CD4-positive, CD25-positive, alpha-beta regulatory T cell (primary cell): ENCODE measurements around the gene BHLHE40. TPM values are rescaled to one million over a fixed set of nuclear protein-coding genes. Genes with fewer than 3 reads are reported as not detected.

Experiments
- ATAC-seq, 2 donors: fragments of 150-1000 bp; cut with Tn5 transposase; one replicate each; pipeline ENCODE4 v1.10.0; 2021; ENCODE audit warnings: low read depth in 2 of 2, moderate number of reproducible peaks in 2 of 2, moderate library complexity in 1 of 2
- DNase-seq, 3 donors: peaks; one replicate each; pipeline versions ENCODE4 v3.0.0 to v3.0.0-alpha.2; 2012 to 2022; ENCODE audit warnings: mixed read lengths in 1 of 3
- H3K27ac ChIP-seq: one replicate; pipeline ENCODE4 v1.7.0; 2013; ENCODE audit warnings: mild to moderate bottlenecking, low read length; ENCODE audit not compliant: insufficient read depth, poor library complexity, severe bottlenecking
- H3K27me3 ChIP-seq: one replicate; pipeline ENCODE4 v1.7.0; 2013; ENCODE audit warnings: low read length; ENCODE audit not compliant: control insufficient read depth, insufficient read depth
- H3K36me3 ChIP-seq: one replicate; pipeline ENCODE4 v1.7.0; 2013; ENCODE audit warnings: mild to moderate bottlenecking, low read length, moderate library complexity; ENCODE audit not compliant: control insufficient read depth, insufficient read depth
- H3K4me1 ChIP-seq: 2 replicates; pipeline ENCODE4 v1.7.0; 2013; ENCODE audit warnings: mild to moderate bottlenecking, low read length; ENCODE audit not compliant: insufficient read depth, control insufficient read depth, poor library complexity, severe bottlenecking
- H3K4me3 ChIP-seq: one replicate; pipeline ENCODE4 v1.7.0; 2013; ENCODE audit warnings: low read depth, mild to moderate bottlenecking, low read length, moderate library complexity
- H3K9me3 ChIP-seq, 2 experiments: 1 replicate in 1 of 2; 2 replicates in 1 of 2; pipeline ENCODE4 v1.7.0; 2013; ENCODE audit warnings: low read length in 2 of 2, mild to moderate bottlenecking in 1 of 2, moderate library complexity in 1 of 2; ENCODE audit not compliant: control insufficient read depth in 2 of 2
- H3K27ac Mint-ChIP-seq, 3 donors: one replicate each; pipeline ENCODE4 v1.8.0; 2020 to 2022; ENCODE audit warnings: mild to moderate bottlenecking in 3 of 3, mixed read lengths in 3 of 3, moderate library complexity in 2 of 3
- H3K27me3 Mint-ChIP-seq: one replicate; pipeline ENCODE4 v1.8.0; 2022; ENCODE audit warnings: mild to moderate bottlenecking, mixed read lengths
- H3K36me3 Mint-ChIP-seq: one replicate; pipeline ENCODE4 v1.8.0; 2020; ENCODE audit warnings: mixed read lengths
- H3K4me1 Mint-ChIP-seq, 4 donors: one replicate each; pipeline ENCODE4 v1.8.0; 2020 to 2022; ENCODE audit warnings: mixed read lengths in 4 of 4, mild to moderate bottlenecking in 1 of 4
- H3K4me3 Mint-ChIP-seq, 4 donors: one replicate each; pipeline ENCODE4 v1.8.0; 2020 to 2022; ENCODE audit warnings: mild to moderate bottlenecking in 4 of 4, mixed read lengths in 4 of 4, moderate library complexity in 3 of 4
- H3K9me3 Mint-ChIP-seq, 7 donors: one replicate each; pipeline ENCODE4 v1.8.0; 2020 to 2022; ENCODE audit warnings: mixed read lengths in 7 of 7, mild to moderate bottlenecking in 3 of 7, moderate library complexity in 2 of 7
- polyA plus RNA-seq, 4 donors: library from polyadenylated mRNA; unstranded; fragments of 300-500 nt; fragmentation: Illumina TruSeq; gene quantifications; one replicate each; pipeline ENCODE4 v1.2.3, GENCODE V29; 2021
- total RNA-seq: library from RNA; stranded (reverse); gene quantifications from one replicate; pipeline ENCODE4 v1.2.3, GENCODE V29; 2022

Gene BHLHE40
- total and polyA plus RNA-seq, 5 donors from 2014 or later = 0.65 to 44.4 (median 0.75) TPM

- DNase-seq (no peak), ATAC-seq (peak in 1 of 2 donors; percentile 11)
- Histone ChIP-seq H3K9me3 (no peaks in the 10 kb centered on the region), H3K36me3 (no peaks in the 10 kb centered on the region), H3K27me3 (no peaks in the 10 kb centered on the region), H3K4me1 (peaks cover 27% of the 10 kb centered on the region), H3K27ac (peak overlapping the region; percentile 49), H3K4me3 (no peak overlapping the region)
- Mint-ChIP-seq H3K27me3 (no peaks in the 10 kb centered on the region), H3K4me3 (peak overlapping the region; percentile 83 to 89 (median 86)), H3K9me3 (peaks cover 0 to 2% (median 0%) of the 10 kb centered on the region in 7 donors), H3K27ac (peak overlapping the region; percentile 68 to 80 (median 79)), H3K4me1 (peaks cover 8 to 39% (median 25%) of the 10 kb centered on the region in 4 donors), H3K36me3 (peaks cover 4% of the 10 kb centered on the region)
Observed at GRCh38 chr3:4986175-4986781, 7.0 kb downstream of the BHLHE40 start.

- no peaks in the 10 kb centered on the region for H3K27me3 ChIP-seq
- peak overlapping the region; percentile 57 for H3K4me3 ChIP-seq
- no peaks in the 10 kb centered on the region for H3K36me3 ChIP-seq
- H3K27me3 Mint-ChIP-seq = no peaks in the 10 kb centered on the region
- H3K4me3 Mint-ChIP-seq = peak overlapping the region; percentile 83 to 89 (median 86)
- peak overlapping the region; percentile 49 for H3K27ac ChIP-seq
- no peaks in the 10 kb centered on the region for H3K9me3 ChIP-seq
- H3K4me1 Mint-ChIP-seq = peaks cover 7 to 34% (median 18%) of the 10 kb centered on the region in 4 donors
- peaks cover 0 to 2% (median 0%) of the 10 kb centered on the region in 7 donors for H3K9me3 Mint-ChIP-seq
- H3K4me1 ChIP-seq = peaks cover 27% of the 10 kb centered on the region
- peak; percentile 59 to 60 for ATAC-seq
- H3K27ac Mint-ChIP-seq = peak overlapping the region; percentile 68 to 80 (median 79)
- H3K36me3 Mint-ChIP-seq = peaks cover 4% of the 10 kb centered on the region
- DNase-seq = peak; percentile 35 to 84 (median 42)
Observed at GRCh38 chr3:4986782-4987537, 7.7 kb downstream of the BHLHE40 start.

GRCh38 chr3:4987538-4988296, 8.5 kb downstream of the BHLHE40 start:
- Mint-ChIP-seq H3K4me1 (peaks cover 7 to 30% (median 16%) of the 10 kb centered on the region in 4 donors), H3K36me3 (peaks cover 4% of the 10 kb centered on the region), H3K9me3 (peaks cover 0 to 2% (median 0%) of the 10 kb centered on the region in 7 donors), H3K27me3 (no peaks in the 10 kb centered on the region), H3K27ac (peak overlapping the region in 2 of 3 donors; percentile 69 to 80), H3K4me3 (peak overlapping the region; percentile 83 to 89 (median 86))
- Histone ChIP-seq H3K9me3 (no peaks in the 10 kb centered on the region), H3K4me3 (peak overlapping the region; percentile 57), H3K27me3 (no peaks in the 10 kb centered on the region), H3K27ac (no peak overlapping the region), H3K36me3 (no peaks in the 10 kb centered on the region), H3K4me1 (peaks cover 27% of the 10 kb centered on the region)
- no peak for ATAC-seq
- DNase-seq = no peak

- ATAC-seq = no peak
- H3K9me3 ChIP-seq = no peaks in the 10 kb centered on the region
- H3K36me3 Mint-ChIP-seq = no peaks in the 10 kb centered on the region
Observed at GRCh38 chr3:4988983-4989834, 10.0 kb downstream of the BHLHE40 start.

GRCh38 chr3:4990069-4990468, 10.8 kb downstream of the BHLHE40 start:
- DNase-seq (no peak), ATAC-seq (no peak)
- Histone ChIP-seq H3K36me3 (no peaks in the 10 kb centered on the region), H3K27me3 (no peaks in the 10 kb centered on the region), H3K9me3 (no peaks in the 10 kb centered on the region), H3K4me3 (no peak overlapping the region), H3K27ac (no peak overlapping the region), H3K4me1 (peaks cover 17% of the 10 kb centered on the region)
- Mint-ChIP-seq H3K4me3 (no peak overlapping the region), H3K4me1 (peaks cover 2 to 17% (median 10%) of the 10 kb centered on the region in 4 donors), H3K9me3 (no peaks in the 10 kb centered on the region), H3K27ac (no peak overlapping the region), H3K27me3 (no peaks in the 10 kb centered on the region), H3K36me3 (no peaks in the 10 kb centered on the region)

More at GRCh38 chr3:4988983-4989834, 10.0 kb downstream of the BHLHE40 start:
- no peak overlapping the region for H3K27ac Mint-ChIP-seq
- Histone ChIP-seq H3K27me3 (no peaks in the 10 kb centered on the region), H3K4me1 (peaks cover 21% of the 10 kb centered on the region), H3K4me3 (no peak overlapping the region), H3K36me3 (no peaks in the 10 kb centered on the region), H3K27ac (no peak overlapping the region)
- H3K4me3 Mint-ChIP-seq = no peak overlapping the region
- DNase-seq = no peak
- no peaks in the 10 kb centered on the region for H3K27me3 Mint-ChIP-seq
- no peaks in the 10 kb centered on the region for H3K9me3 Mint-ChIP-seq
- peaks cover 6 to 19% (median 12%) of the 10 kb centered on the region in 4 donors for H3K4me1 Mint-ChIP-seq

- ATAC-seq (no peak), DNase-seq (no peak)
- H3K27me3 ChIP-seq = no peaks in the 10 kb centered on the region
- no peak overlapping the region for H3K4me3 Mint-ChIP-seq
- H3K36me3 Mint-ChIP-seq = no peaks in the 10 kb centered on the region
- H3K27me3 Mint-ChIP-seq = no peaks in the 10 kb centered on the region
- H3K36me3 ChIP-seq = no peaks in the 10 kb centered on the region
- peaks cover 2 to 5% (median 4%) of the 10 kb centered on the region in 4 donors for H3K4me1 Mint-ChIP-seq
- no peak overlapping the region for H3K27ac Mint-ChIP-seq
- H3K4me1 ChIP-seq = peaks cover 3% of the 10 kb centered on the region
- no peaks in the 10 kb centered on the region for H3K9me3 ChIP-seq
- H3K27ac ChIP-seq = no peak overlapping the region
- no peak overlapping the region for H3K4me3 ChIP-seq
- H3K9me3 Mint-ChIP-seq = no peaks in the 10 kb centered on the region
Observed at GRCh38 chr3:4992118-4992517, 12.9 kb downstream of the BHLHE40 start.
